Kidney (tissue), 14 donors: ENCODE data around the gene CTNNBL1. TPM values are rescaled to one million over a fixed set of nuclear protein-coding genes. Genes with fewer than 3 reads are reported as not detected.

Source experiments
- DNase-seq, 5 donors: peaks; one replicate each; pipeline ENCODE4 v3.0.0-alpha.2; 2013 to 2020
- FAIRE-seq: peaks from 2 replicates; lab custom pipeline; 2012; peaks lifted over from hg19 to GRCh38; lab: Jason Lieb, UNC
- H3K27ac ChIP-seq, 2 donors: one replicate each; pipeline ENCODE4 v1.7.0; 2013; ENCODE audit warnings: low read depth in 2 of 2, low read length in 2 of 2, inconsistent platforms in 1 of 2
- H3K27me3 ChIP-seq: one replicate; pipeline ENCODE4 v1.7.1; 2013; ENCODE audit warnings: low read length, inconsistent platforms; ENCODE audit not compliant: control insufficient read depth, insufficient read depth
- H3K36me3 ChIP-seq, 3 donors: one replicate each; pipeline versions ENCODE4 v1.7.0 to v1.7.1; 2013; ENCODE audit warnings: low read length in 3 of 3, control low read depth in 1 of 3, inconsistent platforms in 1 of 3; ENCODE audit not compliant: insufficient read depth in 3 of 3, control insufficient read depth in 2 of 3
- H3K4me1 ChIP-seq, 3 donors: one replicate each; pipeline versions ENCODE4 v1.7.0 to v1.7.1; 2013; ENCODE audit warnings: low read length in 3 of 3, inconsistent platforms in 1 of 3, low read depth in 1 of 3; ENCODE audit not compliant: control insufficient read depth in 2 of 3, insufficient read depth in 2 of 3
- H3K4me3 ChIP-seq, 3 donors: one replicate each; pipeline versions ENCODE4 v1.7.0 to v1.8.1; 2013; ENCODE audit warnings: low read length in 3 of 3, control low read depth in 1 of 3, inconsistent platforms in 1 of 3
- H3K9ac ChIP-seq, 3 donors: one replicate each; pipeline versions ENCODE4 v1.7.0 to v1.7.1; 2013; ENCODE audit warnings: low read length in 3 of 3, control low read depth in 1 of 3, inconsistent platforms in 1 of 3
- H3K9me3 ChIP-seq, 3 donors: one replicate each; pipeline versions ENCODE4 v1.7.0 to v1.7.1; 2013; ENCODE audit warnings: low read length in 3 of 3, control low read depth in 1 of 3, inconsistent platforms in 1 of 3; ENCODE audit not compliant: control insufficient read depth in 2 of 3, insufficient read depth in 1 of 3
- CTCF ChIP-seq: IDR thresholded peaks from 3 replicates; pipeline ENCODE4 v1.5.1; 2012; ENCODE audit warnings: mild to moderate bottlenecking, moderate library complexity, borderline replicate concordance; ENCODE audit not compliant: insufficient read depth; ENCODE audit errors: extremely low read depth
- intact Hi-C: fragments of 100-400 bp; cut with DNase I; formaldehyde crosslinking; loops from one replicate; pipeline ENCODE4 v1.11.1; 2022
- polyA plus RNA-seq: library from polyadenylated mRNA; stranded (reverse); fragments of 350-450 nt; fragmentation: Illumina TruSeq; extraction: RNeasy Lipid Tissue Mini Kit (QIAGEN cat#74804); gene quantifications from one replicate; pipeline ENCODE4 v1.2.3, GENCODE V29; 2014; ENCODE audit warnings: low read depth, low replicate concordance; ENCODE audit not compliant: insufficient read depth
- total RNA-seq: library from RNA; stranded (reverse); fragmentation: NEBNext Ultra II Directional; extraction: Animal tissue kit (Norgen Biotek cat#: 25700); gene quantifications from one replicate; pipeline ENCODE4 v1.2.1, GENCODE V29; 2021
- donor health status: control.
- donor health status: control.
- donor health status: control.
- donor health status: control.
- donor health status: control.
- donor health status: DM: yes; HTN: yes; CAD: no.
- donor health status: Normal renal cell carcinoma (clear cell type).

Gene CTNNBL1
- total and polyA plus RNA-seq, 2 donors from 2014 or later: 40.9 to 70.9 TPM

GRCh38 chr20:37725855-37726254 lies 32.0 kb downstream of the CTNNBL1 start:
- no peaks in the 10 kb centered on the region for H3K27me3 ChIP-seq
- no peak overlapping the region for H3K4me3 ChIP-seq
- TF ChIP-seq CTCF: no peak
- intact Hi-C loops: no loop called here
- H3K27ac ChIP-seq: no peak overlapping the region
- H3K9ac ChIP-seq: no peak overlapping the region
- DNase-seq: no peak
- no peaks in the 10 kb centered on the region for H3K36me3 ChIP-seq
- peaks cover 0 to 4% (median 0%) of the 10 kb centered on the region in 3 donors for H3K9me3 ChIP-seq
- FAIRE-seq: no peak
- no peaks in the 10 kb centered on the region for H3K4me1 ChIP-seq

- FAIRE-seq (no peak), DNase-seq (no peak)
- TF ChIP-seq CTCF: no peak
- Histone ChIP-seq H3K36me3 (no peaks in the 10 kb centered on the region), H3K27ac (no peak overlapping the region), H3K4me1 (no peaks in the 10 kb centered on the region), H3K9me3 (peaks cover 0 to 4% (median 0%) of the 10 kb centered on the region in 3 donors), H3K27me3 (no peaks in the 10 kb centered on the region), H3K4me3 (no peak overlapping the region), H3K9ac (no peak overlapping the region)
- intact Hi-C loops: no loop called here
Measured at GRCh38 chr20:37726321-37726720, 32.5 kb downstream of the CTNNBL1 start.

- no peak for FAIRE-seq
- Histone ChIP-seq H3K27me3 (no peaks in the 10 kb centered on the region), H3K4me3 (no peak overlapping the region), H3K27ac (no peak overlapping the region), H3K4me1 (no peaks in the 10 kb centered on the region), H3K36me3 (no peaks in the 10 kb centered on the region), H3K9me3 (no peaks in the 10 kb centered on the region), H3K9ac (no peak overlapping the region)
- no peak for DNase-seq
- intact Hi-C loops: no loop called here
- TF ChIP-seq CTCF: no peak
Measured at GRCh38 chr20:37726971-37727956, 33.4 kb downstream of the CTNNBL1 start.
